GM12875 (cell line): ENCODE data around the gene SRSF4.

Experiments
- H3K4me3 ChIP-seq: one replicate; pipeline ENCODE4 v1.5.1; 2011; ENCODE audit warnings: low read depth, low read length, control low read depth
- CTCF ChIP-seq: IDR thresholded peaks from 2 replicates; pipeline ENCODE4 v1.5.1; 2011; ENCODE audit warnings: low read depth, mild to moderate bottlenecking, control low read depth, inconsistent platforms, low read length, moderate library complexity, borderline replicate concordance; ENCODE audit not compliant: insufficient read depth

Gene SRSF4

GRCh38 chr1:29181413-29182225 lies at the start of gene SRSF4:
Gene SRSF4, minus strand, starts transcription at chr1:29181900. Its CDS starts 148 bp downstream, at chr1:29181752.
- peak within 1 kb of the TSS; percentile 98 for H3K4me3 ChIP-seq
- peak; percentile 69 for TF ChIP-seq CTCF

- peak within 1 kb of the TSS; percentile 89 for H3K4me3 ChIP-seq
- peak; percentile 30; the same call in 1 of the 2 replicates for TF ChIP-seq CTCF
Observed at GRCh38 chr1:29230553-29231378, 49.1 kb upstream of the SRSF4 start, which contains the start of gene MECR. Gene MECR, minus strand, starts transcription at chr1:29230934. Its CDS starts 28 bp downstream, at chr1:29230906.

- no peak for TF ChIP-seq CTCF
- H3K4me3 ChIP-seq, result peak overlapping the region; percentile 89
Observed at GRCh38 chr1:29230204-29230552, 48.5 kb upstream of the SRSF4 start.

- H3K4me3 ChIP-seq, result no peak overlapping the region
- TF ChIP-seq CTCF, result no peak
Observed at GRCh38 chr1:29227511-29227910, 45.8 kb upstream of the SRSF4 start.

GRCh38 chr1:29225361-29225760 lies 43.7 kb upstream of the SRSF4 start:
- TF ChIP-seq CTCF, result no peak
- H3K4me3 ChIP-seq, result no peak overlapping the region

GRCh38 chr1:29224356-29224837 lies 42.7 kb upstream of the SRSF4 start:
- no peak for TF ChIP-seq CTCF
- H3K4me3 ChIP-seq, result no peak overlapping the region
